Neural cell (in vitro differentiated cells): Measurements from ENCODE around the gene CAP2. TPM values are rescaled to one million over a fixed set of nuclear protein-coding genes. Genes with fewer than 3 reads are reported as not detected.

Experiments
- H2AFZ ChIP-seq: fragments of 200-600, 300-800 bp; sonication (generic), shearing (Covaris generic); 2 replicates; pipeline ENCODE4 v1.6.0; 2014; ENCODE audit warnings: low read depth, mild to moderate bottlenecking, antibody characterized with exemption, low read length, moderate library complexity
- H3F3A ChIP-seq: fragments of 200-600 bp; shearing (Covaris generic); 2 replicates; pipeline ENCODE4 v1.6.1; 2016; ENCODE audit warnings: mild to moderate bottlenecking, moderate library complexity, mixed read lengths, antibody characterized with exemption, low read length; ENCODE audit not compliant: insufficient read depth, poor library complexity, severe bottlenecking
- H3K27ac ChIP-seq: fragments of 200-600, 300-800 bp; sonication (generic), shearing (Covaris generic); 2 replicates; pipeline ENCODE4 v1.5.1; 2014; ENCODE audit warnings: mild to moderate bottlenecking, low read length, moderate library complexity
- H3K27me3 ChIP-seq: fragments of 300-800, 200-600 bp; sonication (generic), shearing (Covaris generic); 2 replicates; pipeline ENCODE4 v1.6.0; 2014; ENCODE audit warnings: mild to moderate bottlenecking, low read depth, low read length, moderate library complexity; ENCODE audit not compliant: insufficient read depth
- H3K36me3 ChIP-seq: fragments of 300-800, 200-600 bp; sonication (generic), shearing (Covaris generic); 2 replicates; pipeline ENCODE4 v1.5.1; 2014; ENCODE audit warnings: mild to moderate bottlenecking, antibody characterized with exemption, low read length, moderate library complexity; ENCODE audit not compliant: insufficient read depth
- H3K4me2 ChIP-seq: fragments of 300-800, 200-600 bp; sonication (generic), shearing (Covaris generic); 2 replicates; pipeline ENCODE4 v1.6.0; 2014; ENCODE audit warnings: mild to moderate bottlenecking, low read length
- H3K4me3 ChIP-seq: fragments of 300-800, 200-600 bp; sonication (generic), shearing (Covaris generic); 2 replicates; pipeline ENCODE4 v1.5.1; 2014; ENCODE audit warnings: mild to moderate bottlenecking, low read length, moderate library complexity
- H3K79me2 ChIP-seq: fragments of 200-600 bp; shearing (Covaris generic); replicated peaks from 2 replicates; pipeline ENCODE4 v1.6.0; 2014; ENCODE audit warnings: mild to moderate bottlenecking, low read length, moderate library complexity; ENCODE audit not compliant: insufficient read depth
- H3K9ac ChIP-seq: fragments of 300-800, 200-600 bp; sonication (generic), shearing (Covaris generic); 2 replicates; pipeline ENCODE4 v1.6.1; 2016; ENCODE audit warnings: mild to moderate bottlenecking, low read length, mixed read lengths
- H3K9me2 ChIP-seq: fragments of 200-600 bp; shearing (Covaris generic); 2 replicates; pipeline ENCODE4 v1.6.1; 2016; ENCODE audit warnings: mild to moderate bottlenecking, low read length, mixed read lengths; ENCODE audit not compliant: insufficient read depth
- H3K9me3 ChIP-seq: fragments of 200-600, 300-800 bp; sonication (generic), shearing (Covaris generic); 2 replicates; pipeline ENCODE4 v1.6.1; 2016; ENCODE audit warnings: mild to moderate bottlenecking, mixed run types, low read length, moderate library complexity, mixed read lengths
- H4K20me1 ChIP-seq: fragments of 200-600 bp; shearing (Covaris generic); 2 replicates; pipeline ENCODE4 v1.6.1; 2016; ENCODE audit warnings: mild to moderate bottlenecking, mixed run types; ENCODE audit not compliant: insufficient read depth
- CTCF ChIP-seq: fragments of 450-650 bp; IDR thresholded peaks from 2 replicates; pipeline ENCODE4 v1.5.1; 2014; ENCODE audit warnings: antibody characterized with exemption, mild to moderate bottlenecking, moderate library complexity; ENCODE audit not compliant: poor library complexity, severe bottlenecking
- EP300 ChIP-seq: fragments of 450-650 bp; conservative IDR thresholded peaks from 2 replicates; pipeline ENCODE4 v1.6.1; 2014; ENCODE audit warnings: antibody characterized with exemption, mild to moderate bottlenecking, moderate library complexity; ENCODE audit not compliant: poor library complexity, severe bottlenecking
- EZH2 ChIP-seq: fragments of 200-600, 300-800 bp; shearing (Covaris generic), sonication (generic); IDR thresholded peaks from 2 replicates; pipeline ENCODE4 v1.6.1; 2014; ENCODE audit warnings: antibody characterized with exemption, low read length, borderline replicate concordance, mild to moderate bottlenecking; ENCODE audit not compliant: insufficient read depth, poor library complexity, severe bottlenecking
- MXI1 ChIP-seq: fragments of 450-650 bp; conservative IDR thresholded peaks from 2 replicates; pipeline ENCODE4 v1.6.1; 2014; ENCODE audit warnings: antibody characterized with exemption, mild to moderate bottlenecking; ENCODE audit not compliant: poor library complexity, severe bottlenecking
- POLR2AphosphoS5 ChIP-seq: IDR thresholded peaks from 2 replicates; pipeline ENCODE4 v1.6.1; 2012
- RAD21 ChIP-seq: fragments of 450-650 bp; conservative IDR thresholded peaks from 2 replicates; pipeline ENCODE4 v1.6.1; 2014; ENCODE audit warnings: antibody characterized with exemption, mild to moderate bottlenecking, moderate library complexity
- REST ChIP-seq: IDR thresholded peaks from 2 replicates; pipeline ENCODE4 v1.6.1; 2012; ENCODE audit warnings: borderline replicate concordance
- SMC3 ChIP-seq: fragments of 450-650 bp; conservative IDR thresholded peaks from 2 replicates; pipeline ENCODE4 v1.6.1; 2014; ENCODE audit warnings: antibody characterized with exemption, mild to moderate bottlenecking, moderate library complexity; ENCODE audit not compliant: poor library complexity
- TAF1 ChIP-seq: IDR thresholded peaks from 2 replicates; pipeline ENCODE4 v1.6.1; 2012; ENCODE audit warnings: low read depth
- polyA plus RNA-seq: library from polyadenylated mRNA; depleted of rRNA; stranded (reverse); fragments of >200 nt; gene quantifications from 2 replicates; pipeline ENCODE4 v1.2.3, GENCODE V29; 2014

The CAP2 gene
- polyA plus RNA-seq, 1 donor from 2014 or later = 13.4 TPM

GRCh38 chr6:17485181-17485580, 91.8 kb downstream of the CAP2 start:
- no peak overlapping the region for H3K4me3 ChIP-seq
- H3K9ac ChIP-seq = no peak overlapping the region
- H4K20me1 ChIP-seq = no peaks in the 10 kb centered on the region
- no peaks in the 10 kb centered on the region for H3K79me2 ChIP-seq
- no peaks in the 10 kb centered on the region for H3K9me3 ChIP-seq
- no peaks in the 10 kb centered on the region for H3F3A ChIP-seq
- H3K27me3 ChIP-seq = no peaks in the 10 kb centered on the region
- H3K27ac ChIP-seq = no peak overlapping the region
- no peak overlapping the region for H2AFZ ChIP-seq
- TF ChIP-seq MXI1 (no peak), TAF1 (no peak), SMC3 (no peak), RAD21 (no peak), EZH2 (no peak), EP300 (no peak), POLR2AphosphoS5 (no peak), REST (no peak), CTCF (no peak)
- H3K4me2 ChIP-seq = no peak overlapping the region
- no peaks in the 10 kb centered on the region for H3K9me2 ChIP-seq
- H3K36me3 ChIP-seq = no peaks in the 10 kb centered on the region

DNA sequence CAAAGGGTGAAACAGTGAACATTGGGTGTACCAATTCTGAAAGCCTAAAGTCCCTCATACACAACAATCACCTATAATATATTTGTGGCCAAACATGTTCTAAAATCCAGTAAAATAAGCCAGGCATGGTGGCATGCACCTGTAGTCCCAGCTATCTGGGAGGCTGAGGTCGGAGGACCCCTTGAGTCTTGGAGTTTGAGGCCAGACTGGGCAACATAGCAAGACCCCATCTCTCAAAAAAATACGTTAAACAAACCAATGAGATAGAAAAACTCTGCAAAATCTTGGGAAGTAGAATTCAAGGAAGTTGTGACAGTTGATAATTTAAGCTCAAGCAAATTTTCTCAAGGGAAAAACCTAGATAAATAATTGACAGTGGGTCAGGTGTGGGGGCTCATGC, 92.6 kb downstream of the CAP2 start:
- TF ChIP-seq RAD21 (no peak), SMC3 (no peak), MXI1 (no peak), TAF1 (no peak), EZH2 (no peak), CTCF (no peak), POLR2AphosphoS5 (no peak), EP300 (no peak), REST (no peak)
- H3K9me3 ChIP-seq = no peaks in the 10 kb centered on the region
- no peak overlapping the region for H2AFZ ChIP-seq
- H3K4me2 ChIP-seq = no peak overlapping the region
- no peaks in the 10 kb centered on the region for H3K9me2 ChIP-seq
- no peaks in the 10 kb centered on the region for H3K27me3 ChIP-seq
- no peak overlapping the region for H3K9ac ChIP-seq
- H3K4me3 ChIP-seq = no peak overlapping the region
- no peaks in the 10 kb centered on the region for H3F3A ChIP-seq
- no peaks in the 10 kb centered on the region for H4K20me1 ChIP-seq
- no peak overlapping the region for H3K27ac ChIP-seq
- no peaks in the 10 kb centered on the region for H3K36me3 ChIP-seq
- no peaks in the 10 kb centered on the region for H3K79me2 ChIP-seq
